Measurements from ENCODE around the gene FBLN5. TPM values are rescaled to one million over a fixed set of nuclear protein-coding genes. Genes with fewer than 3 reads are reported as not detected.

The FBLN5 gene
- polyA plus RNA-seq, 3 donors, result 0.16 TPM; not detected in 2

GRCh38 chr14:91985008-91985407 lies 37.5 kb upstream of the FBLN5 start:
- H3K4me2 ChIP-seq (replicated peaks; ENCODE audit: extremely low read depth, low read length, poor library complexity, severe bottlenecking), result no peak overlapping the region
- no peaks in the 10 kb centered on the region for H3K27me3 ChIP-seq (ENCODE audit: control insufficient read depth in 2 of 2, insufficient read depth in 2 of 2, low read length in 2 of 2)
- peaks cover 4% of the 10 kb centered on the region for H3K79me2 ChIP-seq (ENCODE audit: insufficient read depth, low read length)
- Mint-ChIP-seq H3K27me3 (ENCODE audit: low read depth in 3 of 3) (no peaks in the 10 kb centered on the region), H3K36me3 (peaks cover 57 to 66% of the 10 kb centered on the region in 2 donors), H3K9me3 (peaks cover 0 to 2% (median 0%) of the 10 kb centered on the region in 7 donors), H3K27ac (peak overlapping the region in 1 of 7 donors; percentile 73), H3K4me1 (peaks cover 34% of the 10 kb centered on the region), H3K4me3 (no peak overlapping the region)
- H3K36me3 ChIP-seq (replicated peaks in 1 of 2; ENCODE audit: control insufficient read depth in 1 of 2, insufficient read depth in 2 of 2, low read length in 2 of 2), result peaks cover 51 to 76% of the 10 kb centered on the region in 2 donors
- intact Hi-C loops (cut with micrococcal nuclease), result no loop called here
- H4K20me1 ChIP-seq (ENCODE audit: insufficient read depth, low read length), result no peaks in the 10 kb centered on the region
- H3K27ac ChIP-seq (ENCODE audit: low read depth in 1 of 2, low read length in 2 of 2), result peak overlapping the region in 1 of 2 donors; percentile 63
- TF ChIP-seq, protein P1, sequence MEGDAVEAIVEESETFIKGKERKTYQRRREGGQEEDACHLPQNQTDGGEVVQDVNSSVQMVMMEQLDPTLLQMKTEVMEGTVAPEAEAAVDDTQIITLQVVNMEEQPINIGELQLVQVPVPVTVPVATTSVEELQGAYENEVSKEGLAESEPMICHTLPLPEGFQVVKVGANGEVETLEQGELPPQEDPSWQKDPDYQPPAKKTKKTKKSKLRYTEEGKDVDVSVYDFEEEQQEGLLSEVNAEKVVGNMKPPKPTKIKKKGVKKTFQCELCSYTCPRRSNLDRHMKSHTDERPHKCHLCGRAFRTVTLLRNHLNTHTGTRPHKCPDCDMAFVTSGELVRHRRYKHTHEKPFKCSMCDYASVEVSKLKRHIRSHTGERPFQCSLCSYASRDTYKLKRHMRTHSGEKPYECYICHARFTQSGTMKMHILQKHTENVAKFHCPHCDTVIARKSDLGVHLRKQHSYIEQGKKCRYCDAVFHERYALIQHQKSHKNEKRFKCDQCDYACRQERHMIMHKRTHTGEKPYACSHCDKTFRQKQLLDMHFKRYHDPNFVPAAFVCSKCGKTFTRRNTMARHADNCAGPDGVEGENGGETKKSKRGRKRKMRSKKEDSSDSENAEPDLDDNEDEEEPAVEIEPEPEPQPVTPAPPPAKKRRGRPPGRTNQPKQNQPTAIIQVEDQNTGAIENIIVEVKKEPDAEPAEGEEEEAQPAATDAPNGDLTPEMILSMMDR (IDR thresholded peaks at IDR 0.05), result no peak
- peak in 1 of 3 donors; percentile 8 for DNase-seq
- H3K9ac ChIP-seq (ENCODE audit: insufficient read depth, low read length, poor library complexity, severe bottlenecking), result no peak overlapping the region
- peaks cover 5 to 18% of the 10 kb centered on the region in 2 donors for H3K4me1 ChIP-seq (ENCODE audit: control insufficient read depth in 1 of 2, insufficient read depth in 2 of 2, low read length in 2 of 2)
- H2AFZ ChIP-seq (ENCODE audit: insufficient read depth, low read depth, low read length, poor library complexity, severe bottlenecking), result no peak overlapping the region
- H3K9me3 ChIP-seq (replicated peaks in 1 of 2; ENCODE audit: control insufficient read depth in 1 of 2, insufficient read depth in 1 of 2, low read length in 2 of 2), result no peaks in the 10 kb centered on the region
- WGBS (ENCODE audit: insufficient coverage), result no CpG with 5 or more reads among the region's 4 CpGs
- no peak overlapping the region for H3K4me3 ChIP-seq (replicated peaks in 1 of 3; ENCODE audit: low read depth in 2 of 3, low read length in 3 of 3)

- H2AFZ ChIP-seq (ENCODE audit: insufficient read depth, low read depth, low read length, poor library complexity, severe bottlenecking), result no peak overlapping the region
- Mint-ChIP-seq H3K4me1 (peaks cover 29% of the 10 kb centered on the region), H3K4me3 (no peak overlapping the region)
Measured at GRCh38 chr14:91983588-91983987, 36.1 kb upstream of the FBLN5 start.

More at GRCh38 chr14:91983588-91983987, 36.1 kb upstream of the FBLN5 start:
- H3K36me3 ChIP-seq (replicated peaks in 1 of 2; ENCODE audit: control insufficient read depth in 1 of 2, insufficient read depth in 2 of 2, low read length in 2 of 2), result peaks cover 51 to 67% of the 10 kb centered on the region in 2 donors
- no CpG with 5 or more reads among the region's 4 CpGs for WGBS (ENCODE audit: insufficient coverage)
- peaks cover 5 to 18% of the 10 kb centered on the region in 2 donors for H3K4me1 ChIP-seq (ENCODE audit: control insufficient read depth in 1 of 2, insufficient read depth in 2 of 2, low read length in 2 of 2)
- no peak overlapping the region for H3K27ac ChIP-seq (ENCODE audit: low read depth in 1 of 2, low read length in 2 of 2)
- Mint-ChIP-seq H3K27me3 (ENCODE audit: low read depth in 3 of 3) (no peaks in the 10 kb centered on the region), H3K9me3 (peaks cover 0 to 2% (median 0%) of the 10 kb centered on the region in 7 donors), H3K27ac (no peak overlapping the region), H3K36me3 (peaks cover 57 to 70% of the 10 kb centered on the region in 2 donors)
- TF ChIP-seq, protein P1 (IDR thresholded peaks at IDR 0.05), result no peak
- no peak overlapping the region for H3K4me2 ChIP-seq (replicated peaks; ENCODE audit: extremely low read depth, low read length, poor library complexity, severe bottlenecking)
- peaks cover 4% of the 10 kb centered on the region for H3K79me2 ChIP-seq (ENCODE audit: insufficient read depth, low read length)
- no peaks in the 10 kb centered on the region for H3K27me3 ChIP-seq (ENCODE audit: control insufficient read depth in 2 of 2, insufficient read depth in 2 of 2, low read length in 2 of 2)
- H3K9me3 ChIP-seq (replicated peaks in 1 of 2; ENCODE audit: control insufficient read depth in 1 of 2, insufficient read depth in 1 of 2, low read length in 2 of 2), result no peaks in the 10 kb centered on the region
- H4K20me1 ChIP-seq (ENCODE audit: insufficient read depth, low read length), result no peaks in the 10 kb centered on the region
- no peak overlapping the region for H3K9ac ChIP-seq (ENCODE audit: insufficient read depth, low read length, poor library complexity, severe bottlenecking)
- intact Hi-C loops (cut with micrococcal nuclease), result no loop called here
- no peak overlapping the region for H3K4me3 ChIP-seq (replicated peaks in 1 of 3; ENCODE audit: low read depth in 2 of 3, low read length in 3 of 3)
- DNase-seq, result no peak

All from CD14-positive monocyte (primary cell).